OCI-LY3 (cell line): ENCODE measurements around the gene CROCC2.

Experiments used
- H2AFZ ChIP-seq: fragments of 200-600, 300-600 bp; shearing (Covaris generic); 2 replicates; pipeline ENCODE4 v1.6.0; 2014; ENCODE audit warnings: antibody characterized with exemption, low read depth, low read length
- H3K27ac ChIP-seq: fragments of 200-600, 300-600 bp; sonication (generic); 2 replicates; pipeline ENCODE4 v1.5.1; 2014; ENCODE audit warnings: mild to moderate bottlenecking, low read length, moderate library complexity, mixed read lengths
- H3K27me3 ChIP-seq: fragments of 200-600, 300-600 bp; sonication (generic); 2 replicates; pipeline ENCODE4 v1.6.1; 2014; ENCODE audit warnings: low read depth, low read length, mixed read lengths
- H3K36me3 ChIP-seq: fragments of 200-600, 300-600 bp; sonication (generic); replicated peaks from 2 replicates; pipeline ENCODE3; 2014; ENCODE audit warnings: low read depth, low read length, mixed read lengths
- H3K4me1 ChIP-seq: fragments of 300-600, 200-600 bp; sonication (generic); 2 replicates; pipeline ENCODE4 v1.6.1; 2014; ENCODE audit warnings: low read length, mixed read lengths
- H3K4me2 ChIP-seq: fragments of 200-600, 300-600 bp; sonication (generic); 2 replicates; pipeline ENCODE4 v1.6.1; 2014; ENCODE audit warnings: low read length, mixed read lengths
- H3K4me3 ChIP-seq: fragments of 300-600, 200-600 bp; sonication (generic); 2 replicates; pipeline ENCODE4 v1.5.1; 2014; ENCODE audit warnings: antibody characterized with exemption, mild to moderate bottlenecking, low read length, moderate library complexity
- H3K79me2 ChIP-seq: fragments of 300-600, 200-600 bp; shearing (Covaris generic); 2 replicates; pipeline ENCODE4 v1.6.1; 2014; ENCODE audit warnings: mild to moderate bottlenecking, low read length, mixed read lengths
- H3K9ac ChIP-seq: fragments of 300-600, 200-600 bp; shearing (Covaris generic); 2 replicates; pipeline ENCODE4 v1.6.0; 2014; ENCODE audit warnings: mild to moderate bottlenecking, low read length, moderate library complexity
- H3K9me3 ChIP-seq: fragments of 200-600, 300-600 bp; shearing (Covaris generic); 2 replicates; pipeline ENCODE4 v1.6.1; 2014; ENCODE audit warnings: low read length, mixed read lengths; ENCODE audit not compliant: insufficient read depth
- H4K20me1 ChIP-seq: fragments of 200-600, 300-600 bp; sonication (generic); 2 replicates; pipeline ENCODE4 v1.6.1; 2016; ENCODE audit warnings: low read length, mixed read lengths; ENCODE audit not compliant: insufficient read depth
- CTCF ChIP-seq: fragments of 200-600, 300-600 bp; sonication (generic); IDR thresholded peaks from 2 replicates; pipeline ENCODE4 v1.5.1; 2014; ENCODE audit warnings: antibody characterized with exemption, low read length, low read depth
- EZH2phosphoT487 ChIP-seq: fragments of 200-600 bp; shearing (Covaris generic); IDR thresholded peaks from 2 replicates; pipeline ENCODE4 v1.6.1; 2018; ENCODE audit warnings: antibody characterized with exemption, mixed run types, low read depth

CROCC2 gene

GRCh38 chr2:240913810-240914644, 7.9 kb downstream of the CROCC2 start:
- Histone ChIP-seq H3K27me3 (0 out of 2 replicates have a peak, but pooled peaks cover 2% of the 10 kb centered on the region), H3K9ac (no peak overlapping the region), H3K36me3 (no peaks in the 10 kb centered on the region), H4K20me1 (no peaks in the 10 kb centered on the region), H3K4me2 (peak overlapping the region; percentile 68), H3K4me1 (peaks cover 5% of the 10 kb centered on the region), H3K79me2 (no peaks in the 10 kb centered on the region), H3K4me3 (peak overlapping the region; percentile 58), H3K27ac (no peak overlapping the region), H3K9me3 (no peaks in the 10 kb centered on the region), H2AFZ (no peak overlapping the region; the same call in 1 of the 2 replicates)
- TF ChIP-seq EZH2phosphoT487: no peak
- TF ChIP-seq CTCF: peak; percentile 77

- Histone ChIP-seq H3K4me2 (peak overlapping the region; percentile 68), H3K9me3 (no peaks in the 10 kb centered on the region), H3K9ac (no peak overlapping the region), H3K27ac (no peak overlapping the region), H3K4me1 (peaks cover 5% of the 10 kb centered on the region), H4K20me1 (no peaks in the 10 kb centered on the region), H3K36me3 (no peaks in the 10 kb centered on the region), H3K4me3 (peak overlapping the region; percentile 58), H3K79me2 (no peaks in the 10 kb centered on the region), H2AFZ (no peak overlapping the region; the same call in 1 of the 2 replicates), H3K27me3 (0 out of 2 replicates have a peak, but pooled peaks cover 2% of the 10 kb centered on the region)
- TF ChIP-seq CTCF (no peak), EZH2phosphoT487 (no peak)
These were observed 8.7 kb downstream of the CROCC2 start for GRCh38 chr2:240914645-240915525.

- no peak overlapping the region for H3K9ac ChIP-seq
- H3K9me3 ChIP-seq: no peaks in the 10 kb centered on the region
- no peaks in the 10 kb centered on the region for H3K79me2 ChIP-seq
- H3K27me3 ChIP-seq: 0 out of 2 replicates have a peak, but pooled peaks cover 2% of the 10 kb centered on the region
- H3K36me3 ChIP-seq: no peaks in the 10 kb centered on the region
- TF ChIP-seq CTCF (no peak), EZH2phosphoT487 (no peak)
- H3K4me1 ChIP-seq: peaks cover 5% of the 10 kb centered on the region
- no peak overlapping the region for H2AFZ ChIP-seq
- H3K4me2 ChIP-seq: peak overlapping the region; percentile 30
- no peaks in the 10 kb centered on the region for H4K20me1 ChIP-seq
- H3K27ac ChIP-seq: no peak overlapping the region
- peak overlapping the region; percentile 33; the same call in 1 of the 2 replicates for H3K4me3 ChIP-seq
These were observed 9.6 kb downstream of the CROCC2 start for GRCh38 chr2:240915526-240916341.
